Ecto neural progenitor cell (in vitro differentiated cells): ENCODE measurements around the gene ZMYND15.
A peak's percentile ranks its signal among the peaks of the same experiment; 100 is the strongest.

ENCODE experiments used
- DNase-seq: peaks from one replicate; pipeline ENCODE4 v3.0.0-alpha.2; 2018; ENCODE audit warnings: low spot score

The ZMYND15 gene

GRCh38 chr17:4743898-4744297 lies 4.3 kb downstream of the ZMYND15 start:
- DNase-seq = no peak

GRCh38 chr17:4744999-4745969 lies 5.7 kb downstream of the ZMYND15 start:
- DNase-seq = peak; percentile 79

- no peak for DNase-seq
Measured at GRCh38 chr17:4747847-4748246, 8.2 kb downstream of the ZMYND15 start.

- DNase-seq = no peak
Measured at GRCh38 chr17:4748686-4749085, 9.1 kb downstream of the ZMYND15 start.

GRCh38 chr17:4750606-4751005 lies 11.0 kb downstream of the ZMYND15 start:
- DNase-seq = no peak

GRCh38 chr17:4751932-4752331 lies 12.3 kb downstream of the ZMYND15 start:
- no peak for DNase-seq

- DNase-seq = no peak
Measured at GRCh38 chr17:4753392-4753791, 13.8 kb downstream of the ZMYND15 start.

- DNase-seq = no peak
Measured at GRCh38 chr17:4759776-4760236, 20.2 kb downstream of the ZMYND15 start.

- no peak for DNase-seq
Measured at GRCh38 chr17:4764595-4764994, 25.0 kb downstream of the ZMYND15 start.

GRCh38 chr17:4766201-4766600 lies 26.6 kb downstream of the ZMYND15 start:
- no peak for DNase-seq

GRCh38 chr17:4766723-4767122 lies 27.1 kb downstream of the ZMYND15 start:
- no peak for DNase-seq

GRCh38 chr17:4768298-4768697 lies 28.7 kb downstream of the ZMYND15 start:
- no peak for DNase-seq

- DNase-seq = no peak
Measured at GRCh38 chr17:4769628-4770027, 30.0 kb downstream of the ZMYND15 start.

GRCh38 chr17:4771519-4772234 lies 32.0 kb downstream of the ZMYND15 start, which contains the start of gene TM4SF5:
Gene TM4SF5, plus strand, starts transcription at chr17:4771886. Its CDS starts 37 bp downstream, at chr17:4771923.
- no peak for DNase-seq

- no peak for DNase-seq
Measured at GRCh38 chr17:4772235-4772613, 32.6 kb downstream of the ZMYND15 start.

- no peak for DNase-seq
Measured at GRCh38 chr17:4777969-4778760, 38.5 kb downstream of the ZMYND15 start.

- no peak for DNase-seq
Measured at GRCh38 chr17:4780325-4780955, 40.8 kb downstream of the ZMYND15 start.

- no peak for DNase-seq
Measured at GRCh38 chr17:4782652-4783051, 43.0 kb downstream of the ZMYND15 start.

- DNase-seq = no peak
Measured at GRCh38 chr17:4785311-4786105, 45.9 kb downstream of the ZMYND15 start.

GRCh38 chr17:4786106-4786511 lies 46.5 kb downstream of the ZMYND15 start, which contains the start of gene VMO1:
Gene VMO1, minus strand, starts transcription at chr17:4786364. Its CDS starts 12 bp downstream, at chr17:4786352.
- DNase-seq = peak; percentile 69

GRCh38 chr17:4786516-4786915 lies 46.9 kb downstream of the ZMYND15 start:
- DNase-seq = no peak
